NCI-H345 treated with DMSO at 0.1 percent for 48 hours (cell line): ENCODE results near the gene RGS19.
"Not testable (repeated sequence)": the region's sequence is repeated elsewhere in the genome, so short reads cannot be mapped to it uniquely, and the experiment has no call there.

Experiments used
- DNase-seq: peaks from one replicate; lab custom pipeline; 2025; ENCODE audit not compliant: unreplicated experiment; lab: John Stamatoyannopoulos, UW

The RGS19 gene

GRCh38 chr20:64079273-64080012, at the start of gene RGS19:
TSS of gene RGS19 (minus strand) at chr20:64079518. CDS start at chr20:64076886, 2,632 bp downstream.
- no peak for DNase-seq

GRCh38 chr20:64123517-64123916, 44.2 kb upstream of the RGS19 start:
- DNase-seq, result not testable (repeated sequence)

GRCh38 chr20:64122927-64123326, 43.6 kb upstream of the RGS19 start:
- not testable (repeated sequence) for DNase-seq

- no peak for DNase-seq
Measured at GRCh38 chr20:64121586-64121985, 42.3 kb upstream of the RGS19 start.

GRCh38 chr20:64119681-64120341, 40.5 kb upstream of the RGS19 start:
- no peak for DNase-seq

- no peak for DNase-seq
Measured at GRCh38 chr20:64119301-64119680, 40.0 kb upstream of the RGS19 start.

GRCh38 chr20:64117432-64117777, 38.1 kb upstream of the RGS19 start:
- not testable (repeated sequence) for DNase-seq

GRCh38 chr20:64116541-64117431, 37.5 kb upstream of the RGS19 start:
- DNase-seq, result no peak

GRCh38 chr20:64116016-64116415, 36.7 kb upstream of the RGS19 start:
- DNase-seq, result no peak

- DNase-seq, result no peak
Measured at GRCh38 chr20:64115171-64115911, 36.0 kb upstream of the RGS19 start.

GRCh38 chr20:64114356-64114971, 35.1 kb upstream of the RGS19 start:
- no peak for DNase-seq

- DNase-seq, result no peak
Measured at GRCh38 chr20:64113796-64114355, 34.6 kb upstream of the RGS19 start.

- no peak for DNase-seq
Measured at GRCh38 chr20:64113444-64113775, 34.1 kb upstream of the RGS19 start.

GRCh38 chr20:64112691-64113443, 33.5 kb upstream of the RGS19 start:
- no peak for DNase-seq

GRCh38 chr20:64111841-64112641, 32.7 kb upstream of the RGS19 start:
- DNase-seq, result no peak

GRCh38 chr20:64110411-64111068, 31.2 kb upstream of the RGS19 start:
- DNase-seq, result no peak

GRCh38 chr20:64109831-64110391, 30.6 kb upstream of the RGS19 start:
- no peak for DNase-seq
